KBM-7 (cell line): ENCODE measurements around the gene FPR2.
A peak's percentile ranks its signal among the peaks of the same experiment; 100 is the strongest.

ENCODE experiments used
- DNase-seq: peaks from one replicate; pipeline ENCODE4 v3.0.0-alpha.2; 2015
- in situ Hi-C: fragments of 300-500 bp; cut with MboI; formaldehyde crosslinking; loops from 2 replicates; pipeline ENCODE4 v1.14.3; 2020; ENCODE audit warnings: low sequenced_read_pairs, low pct_unique_long_range_greater_than_20kb, mixed read lengths

FPR2 gene

GRCh38 chr19:51777570-51778462 is 16.8 kb downstream of the FPR2 start:
- peak; percentile 68 for DNase-seq
- in situ Hi-C loops, result no loop called here

DNA sequence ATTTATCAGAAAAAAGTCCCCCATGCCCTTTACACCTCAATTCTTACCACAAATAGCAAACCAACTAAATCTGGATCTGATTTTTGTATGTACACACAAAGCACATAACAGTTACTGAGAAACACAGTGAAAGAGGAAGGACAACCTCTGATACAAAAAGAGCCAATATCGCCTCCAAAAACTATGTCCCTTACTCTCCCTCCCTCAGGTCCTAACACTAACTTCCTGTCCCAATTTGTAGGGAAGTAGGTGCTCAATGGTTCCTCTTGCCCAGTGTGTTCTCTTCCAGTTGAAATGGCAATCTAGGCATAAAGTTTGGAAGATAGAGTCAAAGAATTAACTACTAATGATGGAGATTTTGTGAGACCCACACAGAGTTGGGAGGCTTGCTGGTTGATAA is 18.2 kb downstream of the FPR2 start:
- in situ Hi-C loops, result no loop called here
- no peak for DNase-seq

DNA sequence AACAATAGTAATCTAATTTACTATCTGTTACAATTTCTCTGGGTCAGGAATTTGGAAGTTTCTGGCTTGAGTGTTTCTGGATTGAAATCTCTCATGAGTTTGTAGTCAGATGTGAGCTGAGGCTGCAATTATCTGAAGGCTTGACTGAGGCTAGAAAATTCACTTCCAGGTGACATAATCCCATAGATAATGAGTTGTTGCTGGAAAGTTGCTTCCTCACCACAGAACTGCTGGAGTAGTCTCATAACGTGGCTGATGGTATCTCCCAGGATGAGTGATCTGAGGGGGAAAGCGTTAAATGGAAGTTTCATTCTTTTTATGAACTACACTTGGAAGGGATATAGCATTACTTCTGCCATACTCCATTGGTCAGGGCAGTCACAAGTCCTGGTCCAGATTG is 18.7 kb downstream of the FPR2 start:
- in situ Hi-C loops, result no loop called here
- DNase-seq, result no peak

GRCh38 chr19:51780270-51780669 is 19.3 kb downstream of the FPR2 start:
- in situ Hi-C loops, result no loop called here
- no peak for DNase-seq

- no peak for DNase-seq
- in situ Hi-C loops, result no loop called here
Measured at GRCh38 chr19:51781999-51782398, 21.0 kb downstream of the FPR2 start.

DNA sequence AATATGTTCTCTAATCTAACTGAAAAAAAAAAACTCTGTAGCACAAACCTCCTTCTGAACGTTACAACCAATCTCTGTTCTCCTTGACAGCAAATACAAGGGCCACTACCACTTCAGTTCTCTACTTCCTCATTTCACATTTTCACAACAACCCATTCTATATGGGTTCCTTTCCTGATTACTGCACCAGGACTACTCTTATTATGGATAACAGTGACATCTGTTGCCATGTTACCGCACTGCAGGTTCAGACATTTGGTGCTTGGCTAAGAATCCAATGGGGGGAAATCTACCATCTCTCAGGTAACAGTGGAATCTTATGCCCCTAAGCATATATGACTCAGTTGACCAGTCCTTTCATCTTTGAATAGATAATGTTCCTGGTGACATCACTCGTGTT is 22.4 kb downstream of the FPR2 start:
- in situ Hi-C loops, result no loop called here
- peak; percentile 91 for DNase-seq

- DNase-seq, result no peak
- in situ Hi-C loops, result no loop called here
Measured at GRCh38 chr19:51784109-51784785, 23.3 kb downstream of the FPR2 start.

DNA sequence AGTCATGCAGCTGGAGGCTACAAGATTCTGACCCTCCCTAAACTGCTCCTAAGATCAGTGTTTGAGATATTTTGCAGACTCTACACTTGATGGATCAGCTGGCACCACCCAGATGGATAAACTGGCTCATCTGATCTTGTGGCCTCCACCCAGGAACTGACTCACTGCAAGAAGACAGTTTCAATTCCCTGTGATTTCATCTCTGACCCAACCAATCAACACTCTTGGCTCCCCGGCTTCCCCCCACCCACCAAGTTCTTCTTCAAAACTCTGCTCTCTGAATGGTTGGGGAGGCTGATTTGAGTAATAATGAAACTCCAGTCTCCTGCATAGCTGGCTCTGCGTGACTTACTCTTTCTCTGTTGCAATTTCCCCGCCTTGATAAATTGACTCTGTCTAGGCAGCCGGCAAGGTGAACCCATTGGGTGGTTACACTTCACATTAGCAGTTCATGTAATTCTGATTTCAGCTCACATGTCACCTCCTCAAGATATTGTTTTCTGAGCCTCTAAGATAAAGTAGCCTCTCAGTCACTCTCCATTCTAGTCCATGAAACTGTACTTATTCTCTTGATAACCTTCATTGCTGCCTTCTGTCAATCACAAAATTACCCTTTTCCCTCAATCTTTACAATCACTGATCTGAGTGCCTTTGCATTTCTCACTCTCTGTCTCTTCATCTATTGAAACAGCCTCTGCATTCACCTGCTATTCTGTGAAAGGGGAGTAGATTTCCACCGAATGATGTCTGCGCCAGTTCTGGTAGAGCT is 24.1 kb downstream of the FPR2 start:
- DNase-seq, result no peak
- in situ Hi-C loops, result no loop called here

- no peak for DNase-seq
- in situ Hi-C loops, result no loop called here
Measured at GRCh38 chr19:51786646-51787494, 25.9 kb downstream of the FPR2 start.

GRCh38 chr19:51788029-51788428 is 27.0 kb downstream of the FPR2 start:
- no peak for DNase-seq
- in situ Hi-C loops, result no loop called here

- no peak for DNase-seq
- in situ Hi-C loops, result no loop called here
Measured at GRCh38 chr19:51789061-51789795, 28.2 kb downstream of the FPR2 start.

DNA sequence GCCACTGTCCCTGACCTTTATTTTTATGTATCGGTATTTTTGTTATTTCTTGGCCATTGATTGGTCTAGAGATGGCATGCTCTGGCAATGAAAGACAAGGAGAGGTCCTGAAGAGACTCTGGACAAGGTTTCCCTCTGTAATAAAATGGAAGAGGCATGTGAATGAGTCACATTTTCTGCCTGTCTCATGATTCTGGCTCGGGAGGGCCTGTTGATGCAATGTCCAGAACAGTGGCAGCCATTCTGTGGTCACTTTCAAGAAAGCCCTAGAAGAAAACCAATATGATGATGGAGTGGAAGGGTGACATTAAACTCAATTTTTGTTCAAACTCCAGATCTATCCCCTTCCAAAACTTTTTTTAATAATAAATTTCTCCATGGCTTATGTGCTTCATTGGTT is 32.0 kb downstream of the FPR2 start:
- in situ Hi-C loops, result no loop called here
- no peak for DNase-seq

DNA sequence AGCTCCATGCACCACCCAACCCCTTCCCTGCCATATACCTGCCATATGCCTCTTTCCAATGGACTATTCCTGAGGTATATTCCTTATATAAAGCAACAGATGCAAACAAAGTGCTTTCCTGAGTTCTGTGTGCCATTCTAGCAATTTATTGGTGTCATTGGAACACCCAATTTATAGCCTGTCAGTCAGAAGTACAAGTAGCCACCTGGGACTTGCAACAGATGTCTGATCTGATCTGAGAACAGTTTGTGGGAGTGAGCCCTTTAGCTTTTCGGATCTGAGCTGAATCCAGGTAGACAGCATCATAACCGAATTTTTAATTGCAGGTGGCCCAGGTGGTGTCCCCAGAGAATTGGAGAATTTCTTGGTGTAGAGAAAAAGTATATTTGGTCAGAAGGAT is 33.0 kb downstream of the FPR2 start:
- DNase-seq, result no peak
- in situ Hi-C loops, result no loop called here

GRCh38 chr19:51794885-51795490 is 34.0 kb downstream of the FPR2 start, which contains the start of gene FPR3:
FPR3 (plus strand) TSS chr19:51795157; CDS start chr19:51823749, 28,592 bp downstream.
- in situ Hi-C loops, result no loop called here
- no peak for DNase-seq

DNA sequence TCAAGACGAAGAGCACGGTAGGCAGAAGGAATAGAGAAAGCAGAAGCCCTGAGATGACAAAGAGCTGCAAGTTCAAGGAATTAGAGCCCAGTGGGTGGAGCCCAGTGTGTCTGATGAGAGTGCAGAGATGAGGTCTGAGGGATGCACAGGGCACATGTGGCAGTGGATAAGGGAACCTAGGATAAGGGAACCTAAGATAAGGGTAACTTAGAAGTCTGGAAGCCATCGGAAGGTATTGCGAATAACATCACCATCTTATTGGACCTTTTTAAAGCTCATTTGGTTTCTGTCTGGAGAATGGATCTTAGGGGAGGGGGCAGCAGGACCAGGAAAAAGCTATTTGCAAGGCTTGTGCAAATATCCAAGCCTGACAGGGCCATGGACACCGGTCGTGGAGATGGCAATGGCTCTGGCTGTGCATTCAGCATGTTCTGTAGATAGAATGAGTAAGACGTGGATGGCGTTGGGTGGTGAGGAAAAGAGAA is 35.3 kb downstream of the FPR2 start:
- no peak for DNase-seq
- in situ Hi-C loops, result no loop called here

DNA sequence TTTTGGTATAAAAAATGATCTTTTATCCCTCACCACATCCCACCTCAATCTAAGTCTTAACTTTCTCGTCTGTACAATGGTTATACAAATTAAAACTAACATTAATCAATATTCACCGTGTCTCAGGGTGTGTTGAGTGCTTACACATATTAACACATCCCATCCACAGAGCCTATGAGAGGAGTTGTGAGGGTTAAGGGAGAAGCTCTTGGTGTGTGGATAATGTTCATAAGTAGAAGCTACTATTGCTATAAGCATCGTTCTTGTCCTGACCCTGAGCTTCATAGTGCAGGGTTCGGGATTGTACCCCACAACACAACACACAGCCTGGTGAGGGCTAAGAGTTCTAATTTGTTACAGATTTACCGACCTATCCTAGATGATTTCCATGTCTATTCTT is 36.5 kb downstream of the FPR2 start:
- no peak for DNase-seq
- in situ Hi-C loops, result no loop called here

DNA sequence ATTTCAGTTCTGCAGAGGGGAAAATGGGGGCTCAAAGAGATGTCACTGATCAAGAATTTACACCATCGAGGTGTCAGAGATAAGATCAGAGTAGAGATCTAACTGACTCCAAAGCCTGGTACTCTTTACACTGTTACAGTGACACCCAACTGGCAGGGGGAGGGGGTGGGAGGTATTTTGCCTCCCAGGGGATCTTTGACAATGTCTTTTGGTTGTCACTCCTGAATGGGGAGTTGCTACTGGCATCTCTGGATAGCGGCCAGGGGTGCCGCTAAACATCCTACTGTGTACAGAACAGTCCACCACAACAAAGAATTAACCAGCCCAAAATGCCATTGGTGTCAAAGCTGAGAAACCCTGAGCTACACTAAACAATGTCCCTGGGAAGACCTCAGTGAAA is 37.1 kb downstream of the FPR2 start:
- in situ Hi-C loops, result no loop called here
- no peak for DNase-seq
